Measurements from ENCODE around the gene PPP2R5C.
"Not testable (repeated sequence)": the region's sequence is repeated elsewhere in the genome, so short reads cannot be mapped to it uniquely, and the experiment has no call there.

Gene PPP2R5C

GRCh38 chr14:101728367-101728742 is 33.2 kb upstream of the PPP2R5C start:
- DNase-seq (ENCODE audit: low spot score), result no peak
- ChIA-PET CTCF (no interaction called here), POLR2A (ENCODE audit: low non-redundant PET) (no interaction called here)
- TF ChIP-seq, protein P1, sequence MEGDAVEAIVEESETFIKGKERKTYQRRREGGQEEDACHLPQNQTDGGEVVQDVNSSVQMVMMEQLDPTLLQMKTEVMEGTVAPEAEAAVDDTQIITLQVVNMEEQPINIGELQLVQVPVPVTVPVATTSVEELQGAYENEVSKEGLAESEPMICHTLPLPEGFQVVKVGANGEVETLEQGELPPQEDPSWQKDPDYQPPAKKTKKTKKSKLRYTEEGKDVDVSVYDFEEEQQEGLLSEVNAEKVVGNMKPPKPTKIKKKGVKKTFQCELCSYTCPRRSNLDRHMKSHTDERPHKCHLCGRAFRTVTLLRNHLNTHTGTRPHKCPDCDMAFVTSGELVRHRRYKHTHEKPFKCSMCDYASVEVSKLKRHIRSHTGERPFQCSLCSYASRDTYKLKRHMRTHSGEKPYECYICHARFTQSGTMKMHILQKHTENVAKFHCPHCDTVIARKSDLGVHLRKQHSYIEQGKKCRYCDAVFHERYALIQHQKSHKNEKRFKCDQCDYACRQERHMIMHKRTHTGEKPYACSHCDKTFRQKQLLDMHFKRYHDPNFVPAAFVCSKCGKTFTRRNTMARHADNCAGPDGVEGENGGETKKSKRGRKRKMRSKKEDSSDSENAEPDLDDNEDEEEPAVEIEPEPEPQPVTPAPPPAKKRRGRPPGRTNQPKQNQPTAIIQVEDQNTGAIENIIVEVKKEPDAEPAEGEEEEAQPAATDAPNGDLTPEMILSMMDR (conservative IDR thresholded peaks at IDR 0.05; ENCODE audit: low read depth), result no peak
- H3K27ac ChIP-seq, result no peak overlapping the region

DNA sequence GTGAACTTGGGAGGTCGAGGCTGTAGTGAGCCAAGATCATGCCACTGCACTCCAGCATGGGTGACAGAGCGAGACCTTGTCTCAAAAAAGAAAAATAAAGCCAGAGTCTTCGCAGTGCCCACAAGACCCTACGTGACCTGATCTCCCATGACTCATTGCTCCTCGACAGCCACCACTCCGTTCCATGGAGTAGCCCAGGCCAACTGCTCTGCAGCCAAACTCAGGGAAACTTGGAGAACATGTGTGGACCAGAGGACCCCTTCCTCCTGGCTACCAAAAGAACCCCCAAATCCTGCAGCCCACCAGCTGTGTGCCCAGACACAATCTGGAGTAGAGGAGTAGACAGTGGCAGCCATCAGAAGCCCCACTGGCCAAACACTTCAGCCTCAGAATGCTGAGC is 32.1 kb upstream of the PPP2R5C start:
- no peak for DNase-seq (ENCODE audit: low spot score)
- POLR2A ChIA-PET (ENCODE audit: low non-redundant PET), result no interaction called here
- TF ChIP-seq, protein P1 (conservative IDR thresholded peaks at IDR 0.05; ENCODE audit: low read depth), result no peak
- H3K27ac ChIP-seq, result no peak overlapping the region
- CTCF ChIA-PET, result no interaction called here

DNA sequence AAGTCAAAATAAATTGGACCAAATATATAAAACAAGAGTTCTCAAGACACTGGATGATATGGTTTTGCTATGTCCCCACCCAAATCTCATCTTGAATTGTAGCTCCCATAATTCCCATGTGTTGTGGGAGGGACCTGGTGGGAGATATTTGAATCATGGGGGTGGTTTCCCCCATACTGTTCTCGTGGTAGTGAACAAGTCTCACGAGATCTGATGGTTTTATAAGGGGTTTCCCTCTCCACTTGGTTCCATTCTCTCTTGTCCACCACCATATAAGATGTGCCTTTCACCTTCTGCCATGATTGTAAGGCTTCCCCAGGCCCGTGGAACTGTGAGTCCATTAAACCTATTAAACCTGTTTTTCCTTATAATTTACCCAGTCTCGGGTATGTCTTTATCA is 31.4 kb upstream of the PPP2R5C start:
- H3K27ac ChIP-seq, result peak overlapping the region; percentile 96
- CTCF ChIA-PET; POLR2A ChIA-PET (ENCODE audit: low non-redundant PET); DNase-seq (ENCODE audit: low spot score): not testable (repeated sequence)

- ChIA-PET POLR2A (ENCODE audit: low non-redundant PET) (interaction anchor here (0.6 kb wide), 1 partner anchor 10 kb away, joined by 4 read pairs; no protein-coding TSS in a partner anchor), CTCF (no interaction called here)
- TF ChIP-seq, protein P1 (conservative IDR thresholded peaks at IDR 0.05; ENCODE audit: low read depth), result no peak
- peak overlapping the region; percentile 96 for H3K27ac ChIP-seq
- DNase-seq (ENCODE audit: low spot score), result no peak
Measured at GRCh38 chr14:101730626-101731186, 30.8 kb upstream of the PPP2R5C start.

DNA sequence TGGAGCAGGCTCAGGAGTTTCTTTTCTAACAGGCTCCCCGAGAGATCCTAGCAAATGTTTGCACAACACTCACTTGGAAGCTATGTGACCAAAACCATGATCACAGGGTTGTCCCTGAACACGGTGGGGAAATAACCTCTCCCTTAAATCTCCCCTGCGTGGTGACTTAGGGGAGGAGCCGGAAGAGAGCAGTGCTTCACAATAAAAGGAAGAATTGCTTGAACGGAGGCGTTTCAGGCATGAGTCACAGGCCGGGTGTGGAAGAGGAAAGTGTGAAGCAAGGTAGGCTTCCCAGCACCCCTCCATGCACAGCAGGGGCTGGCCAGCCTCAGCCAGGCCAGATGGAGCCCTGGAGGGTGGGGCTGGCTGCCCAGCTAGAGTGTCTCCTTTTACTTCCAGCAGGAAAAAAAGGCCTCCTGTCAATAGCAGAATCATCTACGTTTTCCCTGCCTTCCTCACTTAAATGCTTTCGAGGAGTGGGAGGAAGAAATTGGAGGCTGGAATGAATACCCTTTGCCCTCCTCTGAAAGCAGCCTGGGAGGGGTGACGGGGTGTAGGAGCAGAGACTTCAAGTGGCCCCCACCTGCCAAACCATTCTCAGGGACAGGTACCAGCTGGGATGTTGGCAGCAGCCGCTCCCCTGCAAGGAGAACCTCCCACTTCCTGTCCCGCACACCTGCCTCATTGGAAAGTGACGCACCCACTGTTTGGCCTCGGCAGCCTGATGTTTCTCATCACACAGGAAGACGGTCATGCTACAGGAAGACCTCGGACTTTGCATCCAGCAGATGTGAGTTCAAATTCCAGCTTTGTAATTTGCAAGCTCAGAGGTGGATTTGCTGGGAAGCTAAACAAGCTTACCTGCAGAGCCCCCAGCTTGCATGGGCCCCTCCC is 30.1 kb upstream of the PPP2R5C start:
- TF ChIP-seq, protein P1 (conservative IDR thresholded peaks at IDR 0.05; ENCODE audit: low read depth), result no peak
- DNase-seq (ENCODE audit: low spot score), result peak; percentile 84
- ChIA-PET CTCF (interaction anchor here (0.9 kb wide), 1 partner anchor 28 kb away, joined by 3 read pairs; no protein-coding TSS in a partner anchor), POLR2A (ENCODE audit: low non-redundant PET) (interaction anchor here (0.6 kb wide), 1 partner anchor 11 kb away, joined by 4 read pairs; no protein-coding TSS in a partner anchor)
- peak overlapping the region; percentile 96 for H3K27ac ChIP-seq

DNA sequence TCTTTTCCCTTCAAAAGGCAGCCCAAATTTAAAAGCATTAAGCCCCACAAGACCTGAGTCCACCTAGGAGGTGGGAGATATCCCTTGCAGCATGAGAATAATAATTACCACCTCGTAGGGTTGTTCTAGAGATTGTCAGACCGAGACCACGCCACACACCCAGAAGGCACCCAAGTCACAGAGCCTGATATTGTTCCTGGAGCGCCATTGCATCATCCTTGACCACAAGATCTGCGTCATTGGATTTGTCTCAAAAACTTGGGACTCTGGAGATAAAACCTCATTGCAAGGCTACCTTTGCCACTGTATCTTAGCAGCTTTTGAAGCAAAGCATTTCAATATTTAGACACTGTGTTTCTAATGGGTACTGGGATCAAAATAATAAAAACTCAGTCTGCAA is 29.4 kb upstream of the PPP2R5C start:
- H3K27ac ChIP-seq, result peak overlapping the region; percentile 96
- no peak for DNase-seq (ENCODE audit: low spot score)
- TF ChIP-seq, protein P1 (conservative IDR thresholded peaks at IDR 0.05; ENCODE audit: low read depth), result no peak
- ChIA-PET CTCF (interaction anchor here (0.9 kb wide), 1 partner anchor 28 kb away, joined by 3 read pairs; no protein-coding TSS in a partner anchor), POLR2A (ENCODE audit: low non-redundant PET) (no interaction called here)

GRCh38 chr14:101733211-101733610 is 28.3 kb upstream of the PPP2R5C start:
- H3K27ac ChIP-seq, result peak overlapping the region; percentile 65
- TF ChIP-seq, protein P1 (conservative IDR thresholded peaks at IDR 0.05; ENCODE audit: low read depth), result no peak
- ChIA-PET CTCF (no interaction called here), POLR2A (ENCODE audit: low non-redundant PET) (interaction anchor here (0.6 kb wide), 1 partner anchor 201 kb away, joined by 5 read pairs; no protein-coding TSS in a partner anchor)
- no peak for DNase-seq (ENCODE audit: low spot score)
